ENCODE results near the gene WWC2.
"Not testable (repeated sequence)": the region's sequence is repeated elsewhere in the genome, so short reads cannot be mapped to it uniquely, and the experiment has no call there.

The WWC2 gene

GRCh38 chr4:183101956-183102480 is 3.0 kb downstream of the WWC2 start:
- DNase-seq, result no peak

GRCh38 chr4:183105092-183105491 is 6.0 kb downstream of the WWC2 start:
- DNase-seq, result no peak

- DNase-seq, result no peak
These were observed 7.8 kb downstream of the WWC2 start for GRCh38 chr4:183106839-183107238.

- no peak for DNase-seq
These were observed 8.9 kb downstream of the WWC2 start for GRCh38 chr4:183107891-183108459.

- DNase-seq, result no peak
These were observed 11.2 kb downstream of the WWC2 start for GRCh38 chr4:183110244-183110643.

GRCh38 chr4:183111452-183111885 is 12.4 kb downstream of the WWC2 start:
- DNase-seq, result no peak

- no peak for DNase-seq
These were observed 19.1 kb downstream of the WWC2 start for GRCh38 chr4:183118141-183118540.

- DNase-seq, result no peak
These were observed 19.5 kb downstream of the WWC2 start for GRCh38 chr4:183118585-183118984.

- DNase-seq, result not testable (repeated sequence)
These were observed 22.6 kb downstream of the WWC2 start for GRCh38 chr4:183121660-183122059.

GRCh38 chr4:183124228-183124627 is 25.2 kb downstream of the WWC2 start:
- DNase-seq, result no peak

GRCh38 chr4:183124865-183125264 is 25.8 kb downstream of the WWC2 start:
- no peak for DNase-seq

- DNase-seq, result no peak
These were observed 30.1 kb downstream of the WWC2 start for GRCh38 chr4:183129125-183129524.

- DNase-seq, result no peak
These were observed 30.6 kb downstream of the WWC2 start for GRCh38 chr4:183129675-183130074.

- DNase-seq, result no peak
These were observed 31.5 kb downstream of the WWC2 start for GRCh38 chr4:183130328-183131155.

- DNase-seq, result no peak
These were observed 33.0 kb downstream of the WWC2 start for GRCh38 chr4:183132081-183132480.

GRCh38 chr4:183132865-183133264 is 33.8 kb downstream of the WWC2 start:
- DNase-seq, result no peak

- DNase-seq, result no peak
These were observed 37.8 kb downstream of the WWC2 start for GRCh38 chr4:183136855-183137254.

GRCh38 chr4:183139058-183139750 is 40.1 kb downstream of the WWC2 start:
- no peak for DNase-seq

- no peak for DNase-seq
These were observed 41.0 kb downstream of the WWC2 start for GRCh38 chr4:183139972-183140570.

GRCh38 chr4:183140911-183141320 is 41.9 kb downstream of the WWC2 start:
- DNase-seq, result no peak

GRCh38 chr4:183141997-183142396 is 42.9 kb downstream of the WWC2 start:
- no peak for DNase-seq

GRCh38 chr4:183142571-183143550 is 43.8 kb downstream of the WWC2 start:
- peak; percentile 4 for DNase-seq
